ENCODE results near the gene SNX5. TPM values are rescaled to one million over a fixed set of nuclear protein-coding genes. Genes with fewer than 3 reads are reported as not detected.

SNX5 gene
- total RNA-seq, 1 donor from 2014 or later: 57.1 TPM

Other genes with a start within 250 kb of the SNX5 start
- gene MGME1, start 224 bp upstream of the SNX5 start, total RNA-seq: 10.9 and 11.3 TPM in 2 replicates
- gene OVOL2, start 89.1 kb upstream of the SNX5 start, total RNA-seq: not detected in 2 replicates
- 25.4 and 26.4 TPM in 2 replicates for gene KAT14, start 169.1 kb upstream of the SNX5 start, total RNA-seq
- 25.2 and 28.6 TPM in 2 replicates for gene PET117, start 169.1 kb upstream of the SNX5 start, total RNA-seq